Measurements from ENCODE around the gene SH3BP1.

DNA sequence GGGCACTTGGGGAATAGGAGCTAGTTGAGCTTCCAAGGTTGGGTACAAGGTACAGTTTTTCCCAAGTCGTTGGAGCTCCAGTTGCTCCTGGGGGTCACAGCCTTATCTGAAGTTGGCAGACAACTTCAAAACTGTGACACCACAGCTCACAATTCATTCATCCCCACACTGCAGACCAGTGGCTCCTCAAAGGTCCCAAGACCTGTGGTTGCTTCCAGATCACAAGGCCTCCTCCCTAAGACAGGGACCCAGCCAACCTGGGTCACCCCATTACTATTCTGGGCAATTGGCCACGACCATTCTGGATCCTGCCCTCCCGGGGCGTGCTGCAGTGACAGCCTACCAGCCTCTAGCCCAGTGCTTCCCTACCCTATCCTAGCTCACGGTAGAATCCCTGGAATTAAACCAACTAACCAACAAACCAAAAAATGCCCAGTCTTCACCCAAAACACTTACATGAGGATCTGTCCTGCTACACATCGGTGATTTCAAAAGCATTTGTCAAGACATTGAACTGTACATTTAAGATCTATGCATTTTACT is 18.2 kb downstream of the SH3BP1 start:
- TF ChIP-seq, protein P1, sequence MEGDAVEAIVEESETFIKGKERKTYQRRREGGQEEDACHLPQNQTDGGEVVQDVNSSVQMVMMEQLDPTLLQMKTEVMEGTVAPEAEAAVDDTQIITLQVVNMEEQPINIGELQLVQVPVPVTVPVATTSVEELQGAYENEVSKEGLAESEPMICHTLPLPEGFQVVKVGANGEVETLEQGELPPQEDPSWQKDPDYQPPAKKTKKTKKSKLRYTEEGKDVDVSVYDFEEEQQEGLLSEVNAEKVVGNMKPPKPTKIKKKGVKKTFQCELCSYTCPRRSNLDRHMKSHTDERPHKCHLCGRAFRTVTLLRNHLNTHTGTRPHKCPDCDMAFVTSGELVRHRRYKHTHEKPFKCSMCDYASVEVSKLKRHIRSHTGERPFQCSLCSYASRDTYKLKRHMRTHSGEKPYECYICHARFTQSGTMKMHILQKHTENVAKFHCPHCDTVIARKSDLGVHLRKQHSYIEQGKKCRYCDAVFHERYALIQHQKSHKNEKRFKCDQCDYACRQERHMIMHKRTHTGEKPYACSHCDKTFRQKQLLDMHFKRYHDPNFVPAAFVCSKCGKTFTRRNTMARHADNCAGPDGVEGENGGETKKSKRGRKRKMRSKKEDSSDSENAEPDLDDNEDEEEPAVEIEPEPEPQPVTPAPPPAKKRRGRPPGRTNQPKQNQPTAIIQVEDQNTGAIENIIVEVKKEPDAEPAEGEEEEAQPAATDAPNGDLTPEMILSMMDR (IDR thresholded peaks at IDR 0.05) = no peak
- no peak for TF ChIP-seq POLR2A (IDR thresholded peaks at IDR 0.05)

Data from right lobe of liver (tissue), 4 donors.